Psoas muscle (tissue), 8 donors: ENCODE measurements around the gene EPHB2. TPM values are rescaled to one million over a fixed set of nuclear protein-coding genes. Genes with fewer than 3 reads are reported as not detected.

Experiments used
- ATAC-seq, 4 donors: fragments of 200-7000 bp; cut with Tn5 transposase; one replicate each; pipeline ENCODE4 v1.9.1; 2020; ENCODE audit warnings: moderate library complexity in 3 of 4, mild to moderate bottlenecking in 2 of 4
- DNase-seq, 2 donors: peaks; one replicate each; pipeline ENCODE4 v3.0.0-alpha.2; 2020
- H3K27ac ChIP-seq: fragments of 200-600 bp; one replicate; pipeline ENCODE4 v1.8.0; 2022
- H3K27me3 ChIP-seq, 3 donors: fragments of 200-600 bp in 1 of 3; one replicate each; pipeline versions ENCODE4 v1.6.1 to v1.8.0; 2013 to 2022; ENCODE audit warnings: low read length in 2 of 3, mild to moderate bottlenecking in 2 of 3, moderate library complexity in 1 of 3; ENCODE audit not compliant: insufficient read depth in 3 of 3
- H3K36me3 ChIP-seq, 2 donors: fragments of 200-600 bp in 1 of 2; one replicate each; pipeline versions ENCODE4 v1.6.1 to v1.8.0; 2013 to 2022; ENCODE audit warnings: low read depth in 1 of 2, mild to moderate bottlenecking in 1 of 2, moderate library complexity in 1 of 2; ENCODE audit not compliant: insufficient read depth in 1 of 2
- H3K4me1 ChIP-seq: fragments of 200-600 bp; one replicate; pipeline ENCODE4 v1.8.0; 2022
- H3K4me3 ChIP-seq: fragments of 200-600 bp; one replicate; pipeline ENCODE4 v1.8.0; 2022; ENCODE audit warnings: mild to moderate bottlenecking
- H3K9me3 ChIP-seq: fragments of 200-600 bp; one replicate; pipeline ENCODE4 v1.8.0; 2022
- CTCF ChIP-seq: fragments of 200-600 bp; IDR thresholded peaks from one replicate; pipeline ENCODE4 v1.8.0; 2022; ENCODE audit warnings: antibody characterized with exemption
- WGBS, 3 donors: extraction: QIAGEN DNeasy Blood & Tissue Kit; methylation state at CpG; one replicate each; pipeline versions ENCODE4 v1.1.6 to v1.1.7; 2013; 5-methylcytosine and 5-hydroxymethylcytosine counted together
- intact Hi-C, 2 donors: fragments of 100-400 bp; cut with DNase I; formaldehyde crosslinking; loops; one replicate each; pipeline versions ENCODE4 v1.11.0 to v1.14.2; 2022
- polyA plus RNA-seq, 3 donors: library from polyadenylated mRNA; stranded (reverse); fragments of 200-250 nt; gene quantifications; one replicate each; pipeline ENCODE4 v1.2.3, GENCODE V29; 2013
- total RNA-seq, 4 donors: library from RNA; stranded (reverse); fragmentation: NEBNext Ultra II Directional in 2 of 4; extraction: Animal tissue kit (Norgen Biotek cat#: 25700) in 2 of 4; gene quantifications; one replicate each; pipeline versions ENCODE4 v1.2.1 to v1.2.4, GENCODE V29; 2021 to 2023
- donor health status: healthy with polysubstance abuse.
- donor health status: DM: no; HTN: no; CAD: no; lungs with moderate emphysema.
- donor health status: Bipolar disorder and iron deficiency.
- donor health status: healthy.
- donor health status: DM: yes; HTN: yes; CAD: no.
- donor health status: DM: no; HTN: no; CAD: no.
- donor health status: DM: no; HTN: no; CAD: no.
- donor health status: DM: yes; HTN: yes; CAD: no.

EPHB2 gene
- total and polyA plus RNA-seq, 7 donors: 0.06 to 2.1 (median 0.48) TPM; not detected in 1

GRCh38 chr1:22708777-22709176 lies 1.9 kb upstream of the EPHB2 start:
- Histone ChIP-seq H3K36me3 (no peaks in the 10 kb centered on the region), H3K4me1 (no peaks in the 10 kb centered on the region), H3K27ac (no peak overlapping the region), H3K4me3 (no peak overlapping the region), H3K27me3 (peaks cover 0 to 40% (median 13%) of the 10 kb centered on the region in 3 donors), H3K9me3 (no peaks in the 10 kb centered on the region)
- intact Hi-C loops: loop anchor here in 1 of 2 donors (5.0 to 10.0 kb wide), 2 partner anchors 179 to 256 kb away; no protein-coding TSS in a partner anchor
- ATAC-seq (no peak), DNase-seq (no peak)
- TF ChIP-seq CTCF: no peak

GRCh38 chr1:22709227-22709626 lies 1.4 kb upstream of the EPHB2 start:
- ATAC-seq: no peak
- WGBS, 3 donors: 81 to 86% (median 81%) methylated on average over 3 of the region's 3 CpGs
- Histone ChIP-seq H3K4me3 (no peak overlapping the region), H3K36me3 (no peaks in the 10 kb centered on the region), H3K27me3 (peaks cover 0 to 44% (median 13%) of the 10 kb centered on the region in 3 donors), H3K4me1 (no peaks in the 10 kb centered on the region), H3K9me3 (no peaks in the 10 kb centered on the region), H3K27ac (no peak overlapping the region)
- intact Hi-C loops: loop anchor here in 1 of 2 donors (5.0 to 10.0 kb wide), 2 partner anchors 178 to 256 kb away; no protein-coding TSS in a partner anchor
- DNase-seq: no peak
- no peak for TF ChIP-seq CTCF

GRCh38 chr1:22709891-22710700 lies 543 bp upstream of the EPHB2 start:
- DNase-seq (peak; percentile 74 to 81), ATAC-seq (peak in 3 of 4 donors; percentile 25 to 47 (median 34))
- Histone ChIP-seq H3K9me3 (no peaks in the 10 kb centered on the region), H3K36me3 (no peaks in the 10 kb centered on the region), H3K27ac (no peak overlapping the region), H3K27me3 (peaks cover 0 to 50% (median 13%) of the 10 kb centered on the region in 3 donors), H3K4me3 (peak overlapping the region; percentile 48), H3K4me1 (no peaks in the 10 kb centered on the region)
- TF ChIP-seq CTCF: no peak
- intact Hi-C loops: loop anchor here in 1 of 2 donors (5.0 to 10.0 kb wide), 2 partner anchors 177 to 255 kb away; no protein-coding TSS in a partner anchor
- WGBS, 3 donors: 6 to 12% (median 10%) methylated on average over 38 to 50 of the region's 50 CpGs

- peak overlapping the region; percentile 57 for H3K4me3 ChIP-seq
- no peak for ATAC-seq
- H3K27ac ChIP-seq: no peak overlapping the region
- peaks cover 0 to 53% (median 13%) of the 10 kb centered on the region in 3 donors for H3K27me3 ChIP-seq
- no peaks in the 10 kb centered on the region for H3K9me3 ChIP-seq
- WGBS, 3 donors: 0 to 1% (median 0%) methylated on average over 6 to 60 of the region's 60 CpGs
- TF ChIP-seq CTCF: no peak
- intact Hi-C loops: no loop called here
- no peaks in the 10 kb centered on the region for H3K4me1 ChIP-seq
- DNase-seq: no peak
- no peaks in the 10 kb centered on the region for H3K36me3 ChIP-seq
These were observed 432 bp downstream of the EPHB2 start for GRCh38 chr1:22711071-22711470.
